GM18951 (cell line): ENCODE results near the gene TMEM253.
A peak's percentile ranks its signal among the peaks of the same experiment; 100 is the strongest.

ENCODE experiments used
- POLR2A ChIP-seq: IDR thresholded peaks from 4 replicates; pipeline ENCODE4 v1.6.1; 2011; ENCODE audit warnings: mild to moderate bottlenecking; ENCODE audit not compliant: insufficient read length, insufficient read depth; ENCODE audit errors: extremely low read depth
- in situ Hi-C: fragments of 300-500 bp; cut with MboI; formaldehyde crosslinking; loops from one replicate; pipeline ENCODE4 v1.12.0; 2022; ENCODE audit warnings: low sequenced_read_pairs, mixed read lengths, inconsistent platforms; ENCODE audit not compliant: unreplicated experiment

Gene TMEM253

GRCh38 chr14:21098076-21098891 is 2.6 kb upstream of the TMEM253 start, which contains the start of gene ZNF219:
ZNF219 (minus strand) TSS chr14:21098655; CDS start chr14:21093591, 5,064 bp downstream.
- no peak for TF ChIP-seq POLR2A
- in situ Hi-C loops, result no loop called here

GRCh38 chr14:21098892-21099595 is 1.8 kb upstream of the TMEM253 start:
- in situ Hi-C loops, result no loop called here
- TF ChIP-seq POLR2A, result no peak

- in situ Hi-C loops, result no loop called here
- no peak for TF ChIP-seq POLR2A
Measured at GRCh38 chr14:21099596-21099985, 1.3 kb upstream of the TMEM253 start.

- TF ChIP-seq POLR2A, result no peak
- in situ Hi-C loops, result no loop called here
Measured at GRCh38 chr14:21101802-21102413, 1.0 kb downstream of the TMEM253 start.

- TF ChIP-seq POLR2A, result no peak
- in situ Hi-C loops, result no loop called here
Measured at GRCh38 chr14:21102521-21103410, 1.9 kb downstream of the TMEM253 start.

GRCh38 chr14:21103411-21103709 is 2.5 kb downstream of the TMEM253 start:
- TF ChIP-seq POLR2A, result no peak
- in situ Hi-C loops, result no loop called here

- peak; percentile 91 for TF ChIP-seq POLR2A
- in situ Hi-C loops, result no loop called here
Measured at GRCh38 chr14:21103710-21104447, 3.0 kb downstream of the TMEM253 start.

GRCh38 chr14:21104448-21105060 is 3.7 kb downstream of the TMEM253 start:
- in situ Hi-C loops, result no loop called here
- no peak for TF ChIP-seq POLR2A

- in situ Hi-C loops, result no loop called here
- TF ChIP-seq POLR2A, result no peak
Measured at GRCh38 chr14:21105095-21105494, 4.2 kb downstream of the TMEM253 start.

GRCh38 chr14:21106176-21106497 is 5.3 kb downstream of the TMEM253 start:
- TF ChIP-seq POLR2A, result no peak
- in situ Hi-C loops, result no loop called here

- in situ Hi-C loops, result no loop called here
- no peak for TF ChIP-seq POLR2A
Measured at GRCh38 chr14:21106498-21107282, 5.8 kb downstream of the TMEM253 start.
